Panc1 (cell line): Measurements from ENCODE around the gene DGCR2. TPM values are rescaled to one million over a fixed set of nuclear protein-coding genes. Genes with fewer than 3 reads are reported as not detected.

Source experiments
- ATAC-seq: fragments of 200-7000 bp; cut with Tn5 transposase; 2 replicates; pipeline ENCODE4 v1.9.1; 2020; ENCODE audit warnings: mild to moderate bottlenecking, moderate library complexity
- BruUV-seq: library from RNA; stranded (reverse); fragments of 400-500 nt; replicated peaks from 2 replicates; lab custom pipeline; 2021; lab: Mats Ljungman, UMichigan
- CTCF ChIA-PET: fragments of 300-600 bp; sonication (Branson Sonifier 250); formaldehyde crosslinking; loops from one replicate; lab custom pipeline; 2022; ENCODE audit warnings: antibody characterized with exemption; lab: Charles Lee
- POLR2A ChIA-PET: fragments of 300-600 bp; sonication (Branson Sonifier 250); formaldehyde crosslinking; loops from one replicate; lab custom pipeline; 2022; ENCODE audit warnings: antibody characterized with exemption; lab: Charles Lee
- DNase-seq: peaks from one replicate; pipeline ENCODE4 v3.0.0-alpha.2; 2010; ENCODE audit warnings: low read depth, low spot score
- H3K27ac ChIP-seq: 2 replicates; pipeline ENCODE4 v1.5.1; 2011; ENCODE audit warnings: mild to moderate bottlenecking, low read length, inconsistent platforms
- H3K27me3 ChIP-seq: fragments of 200-500 bp; sonication (Bioruptor generic); 2 replicates; pipeline ENCODE4 v1.6.0; 2014; ENCODE audit warnings: low read length, inconsistent platforms; ENCODE audit not compliant: control insufficient read depth, insufficient read depth
- H3K36me3 ChIP-seq: fragments of 200-500 bp; sonication (Bioruptor generic); 2 replicates; pipeline ENCODE4 v1.5.1; 2014; ENCODE audit warnings: inconsistent platforms, mild to moderate bottlenecking, low read length, moderate library complexity; ENCODE audit not compliant: control insufficient read depth, insufficient read depth
- H3K4me1 ChIP-seq: 2 replicates; pipeline ENCODE4 v1.5.1; 2011; ENCODE audit warnings: inconsistent platforms, mild to moderate bottlenecking, low read length, moderate library complexity; ENCODE audit not compliant: control insufficient read depth, insufficient read depth
- H3K4me3 ChIP-seq, 2 experiments: 2 replicates each; pipeline ENCODE4 v1.5.1; 2011 to 2012; ENCODE audit warnings: low read depth in 2 of 2, low read length in 2 of 2, mild to moderate bottlenecking in 2 of 2, inconsistent platforms in 1 of 2, moderate library complexity in 1 of 2
- H3K9me3 ChIP-seq: fragments of 200-500 bp; sonication (Bioruptor generic); 2 replicates; pipeline ENCODE4 v1.5.1; 2014; ENCODE audit warnings: low read depth, mild to moderate bottlenecking, inconsistent platforms, low read length, moderate library complexity; ENCODE audit not compliant: control insufficient read depth, insufficient read depth
- CTCF ChIP-seq: fragments of 450-650 bp; IDR thresholded peaks from 2 replicates; pipeline ENCODE4 v1.5.1; 2017; ENCODE audit warnings: mild to moderate bottlenecking
- POLR2AphosphoS5 ChIP-seq: IDR thresholded peaks from 2 replicates; pipeline ENCODE4 v1.6.1; 2012; ENCODE audit warnings: mild to moderate bottlenecking, low read depth, low read length, moderate library complexity
- REST ChIP-seq, 2 experiments: IDR thresholded peaks; 2 replicates each; pipeline ENCODE4 v1.6.1; 2011 to 2012; ENCODE audit warnings: low read depth in 2 of 2, control low read depth in 1 of 2, low read length in 1 of 2, mild to moderate bottlenecking in 1 of 2, moderate library complexity in 1 of 2; ENCODE audit not compliant: insufficient read depth in 1 of 2
- SIN3A ChIP-seq: IDR thresholded peaks from 2 replicates; pipeline ENCODE4 v1.6.1; 2012; ENCODE audit warnings: low read depth, mild to moderate bottlenecking, low read length, moderate library complexity, borderline replicate concordance; ENCODE audit not compliant: insufficient read depth
- TCF7L2 ChIP-seq: IDR thresholded peaks from 2 replicates; pipeline ENCODE4 v1.6.1; 2011; ENCODE audit warnings: mild to moderate bottlenecking, low read depth, low read length, inconsistent platforms
- in situ Hi-C: cut with HindIII; loops from 2 replicates; pipeline ENCODE4 v1.10.0; 2016; ENCODE audit warnings: low sequenced_read_pairs, low pct_unique_long_range_greater_than_20kb
- intact Hi-C: fragments of 100-400 bp; cut with micrococcal nuclease; formaldehyde crosslinking; loops from one replicate; pipeline ENCODE4 v1.10.0; 2022; ENCODE audit not compliant: unreplicated experiment
- total RNA-seq: library from RNA; stranded (reverse); gene quantifications from one replicate; pipeline ENCODE4 v1.2.1, GENCODE V29; 2021; ENCODE audit not compliant: unreplicated experiment

Gene DGCR2
- total RNA-seq, 1 experiment from 2014 or later: 35.1 TPM

- intact Hi-C loops: no loop called here
- H3K4me1 ChIP-seq: no peaks in the 10 kb centered on the region
- H3K27ac ChIP-seq: no peak overlapping the region
- no peaks in the 10 kb centered on the region for H3K27me3 ChIP-seq
- no peaks in the 10 kb centered on the region for H3K9me3 ChIP-seq
- TF ChIP-seq SIN3A: no peak
- TF ChIP-seq POLR2AphosphoS5: no peak
- no peak for TF ChIP-seq CTCF
- no peak for TF ChIP-seq REST (IDR thresholded peaks at IDR 0.05; ENCODE audit: insufficient read depth in 1 of 2, low read depth in 2 of 2, low read length in 1 of 2)
- no peak for TF ChIP-seq TCF7L2
- ChIA-PET POLR2A (no interaction called here), CTCF (no interaction called here)
- ATAC-seq (no peak), DNase-seq (no peak)
- in situ Hi-C loops: no loop called here
- H3K4me3 ChIP-seq: no peak overlapping the region
- no TSS peak for BruUV-seq
- H3K36me3 ChIP-seq: no peaks in the 10 kb centered on the region
These were observed 25.7 kb downstream of the DGCR2 start for GRCh38 chr22:19096555-19096954.

- no peak overlapping the region for H3K4me3 ChIP-seq
- ChIA-PET POLR2A (no interaction called here), CTCF (interaction anchor here (0.6 kb wide), 1 partner anchor 112 kb away, joined by 4 read pairs; no protein-coding TSS in a partner anchor)
- H3K9me3 ChIP-seq: no peaks in the 10 kb centered on the region
- ATAC-seq (no peak), DNase-seq (no peak)
- no peak overlapping the region for H3K27ac ChIP-seq
- H3K36me3 ChIP-seq: no peaks in the 10 kb centered on the region
- no peaks in the 10 kb centered on the region for H3K4me1 ChIP-seq
- in situ Hi-C loops (no loop called here), intact Hi-C loops (no loop called here)
- H3K27me3 ChIP-seq: no peaks in the 10 kb centered on the region
- TF ChIP-seq POLR2AphosphoS5: no peak
- TF ChIP-seq SIN3A: no peak
- BruUV-seq: no TSS peak
These were observed 27.7 kb downstream of the DGCR2 start for GRCh38 chr22:19094393-19094997.

DNA sequence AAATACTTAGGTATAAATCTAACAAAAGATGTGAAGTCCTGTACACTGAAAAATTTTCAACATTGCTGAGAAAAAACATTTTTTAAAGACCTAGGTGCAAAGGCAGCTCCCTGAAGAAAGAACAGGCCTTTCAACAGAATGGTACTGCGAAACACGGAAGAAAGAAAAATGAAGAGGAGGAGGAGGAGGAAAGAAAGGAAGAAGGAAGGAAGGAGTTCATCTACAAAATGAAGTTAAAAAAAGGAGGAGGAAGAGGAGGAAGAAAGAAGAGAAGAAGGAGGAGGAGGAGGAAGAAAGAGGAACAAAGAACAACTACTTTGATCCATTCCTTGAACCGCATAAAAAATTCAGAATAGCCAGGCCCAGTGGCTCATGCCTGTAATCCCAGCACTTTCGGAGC lies 29.5 kb downstream of the DGCR2 start:
- Histone ChIP-seq H3K9me3 (no peaks in the 10 kb centered on the region), H3K4me3 (no peak overlapping the region), H3K36me3 (no peaks in the 10 kb centered on the region), H3K4me1 (no peaks in the 10 kb centered on the region), H3K27ac (no peak overlapping the region), H3K27me3 (no peaks in the 10 kb centered on the region)
- in situ Hi-C loops: no loop called here
- ATAC-seq (no peak), DNase-seq (no peak)
- TF ChIP-seq SIN3A (no peak), TCF7L2 (no peak)
- ChIA-PET CTCF (no interaction called here), POLR2A (no interaction called here)
- no TSS peak for BruUV-seq
- intact Hi-C loops: no loop called here
